ENCODE data around the gene MRPS10. TPM values are rescaled to one million over a fixed set of nuclear protein-coding genes. Genes with fewer than 3 reads are reported as not detected.

MRPS10 gene
- polyA plus RNA-seq, 1 of the 3 experiments (the other 2 are of a cell fraction), result 29.8 TPM

DNA sequence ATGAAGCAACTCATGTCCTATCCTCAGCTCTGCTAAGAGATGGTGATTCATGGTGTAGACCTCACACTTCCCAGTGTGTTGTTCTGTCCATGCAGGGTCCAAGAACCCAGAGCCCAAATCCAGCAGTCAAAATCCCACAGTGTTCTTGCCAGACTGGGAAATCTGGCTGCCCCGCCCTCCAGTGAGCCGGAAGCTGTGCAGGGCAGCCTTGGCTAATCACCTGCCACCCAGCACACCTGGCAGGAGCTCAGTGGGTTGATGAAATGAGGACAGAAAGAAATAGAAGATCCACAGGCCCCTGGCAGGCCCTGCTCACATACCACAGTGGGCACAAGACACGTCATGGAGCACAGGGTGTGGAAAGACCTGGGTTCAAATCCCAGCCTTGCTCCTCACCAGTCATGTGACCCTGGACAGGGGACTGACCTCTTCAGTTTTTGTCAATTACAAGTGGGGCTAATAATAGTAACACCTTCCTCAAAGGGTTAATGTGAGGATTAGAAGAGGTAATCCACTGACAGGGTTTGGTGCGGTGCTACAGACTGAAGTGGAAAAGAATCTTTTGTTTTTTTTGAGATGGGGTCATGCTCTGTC is 58.1 kb downstream of the MRPS10 start:
- WGBS (ENCODE audit: low lambda C conversion rate), result 60% methylated on average over 3 of the region's 4 CpGs

DNA sequence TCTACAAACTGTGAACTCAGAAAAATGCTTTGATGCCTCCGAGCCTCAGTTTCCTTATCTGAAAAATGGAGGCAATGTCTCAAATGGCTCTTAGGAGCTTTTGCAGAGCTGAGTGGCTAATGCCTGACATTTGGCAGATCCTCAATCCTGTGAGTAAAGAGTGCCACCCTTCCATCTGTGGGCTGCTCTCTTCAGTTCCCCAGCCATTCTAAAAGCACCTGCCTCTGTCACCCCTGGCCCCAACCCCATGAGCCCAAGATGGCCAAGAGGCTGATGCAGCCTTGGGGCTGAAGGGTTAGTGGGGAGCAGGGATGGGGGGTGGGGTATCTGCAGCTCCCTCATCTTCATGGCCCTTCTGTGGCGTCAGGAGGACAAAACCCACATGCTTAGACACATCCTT is 59.0 kb downstream of the MRPS10 start:
- Histone ChIP-seq H3K4me2 (no peak overlapping the region), H3K36me3 (replicated peaks in 1 of 2; ENCODE audit: control insufficient read depth in 1 of 2, insufficient read depth in 2 of 2, low read length in 1 of 2) (no peaks in the 10 kb centered on the region), H3K79me2 (ENCODE audit: insufficient read depth) (no peaks in the 10 kb centered on the region), H4K20me1 (ENCODE audit: insufficient read depth) (no peaks in the 10 kb centered on the region), H3K27me3 (ENCODE audit: insufficient read depth) (no peaks in the 10 kb centered on the region), H3K9me3 (no peaks in the 10 kb centered on the region), H3F3A (replicated peaks; ENCODE audit: insufficient read depth) (no peaks in the 10 kb centered on the region), H3K9ac (no peak overlapping the region), H2AFZ (ENCODE audit: low read depth) (no peak overlapping the region), H3K4me1 (ENCODE audit: control insufficient read depth in 1 of 2, insufficient read depth in 2 of 2, low read depth in 1 of 2, low read length in 1 of 2) (peaks cover 0 to 11% of the 10 kb centered on the region in 2 experiments; a peak in 2 of 4 replicates), H3K9me2 (no peaks in the 10 kb centered on the region), H3K27ac (ENCODE audit: low read depth in 2 of 2, low read length in 1 of 2) (no peak overlapping the region), H3K4me3 (ENCODE audit: low read depth in 2 of 2, low read length in 1 of 2) (no peak overlapping the region)
- TF ChIP-seq, protein P1, sequence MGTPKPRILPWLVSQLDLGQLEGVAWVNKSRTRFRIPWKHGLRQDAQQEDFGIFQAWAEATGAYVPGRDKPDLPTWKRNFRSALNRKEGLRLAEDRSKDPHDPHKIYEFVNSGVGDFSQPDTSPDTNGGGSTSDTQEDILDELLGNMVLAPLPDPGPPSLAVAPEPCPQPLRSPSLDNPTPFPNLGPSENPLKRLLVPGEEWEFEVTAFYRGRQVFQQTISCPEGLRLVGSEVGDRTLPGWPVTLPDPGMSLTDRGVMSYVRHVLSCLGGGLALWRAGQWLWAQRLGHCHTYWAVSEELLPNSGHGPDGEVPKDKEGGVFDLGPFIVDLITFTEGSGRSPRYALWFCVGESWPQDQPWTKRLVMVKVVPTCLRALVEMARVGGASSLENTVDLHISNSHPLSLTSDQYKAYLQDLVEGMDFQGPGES (IDR thresholded peaks at IDR 0.05; ENCODE audit: low read depth, low read length), result no peak
- TF ChIP-seq NRF1 (IDR thresholded peaks at IDR 0.05; ENCODE audit: low read depth, low read length), result no peak
- TF ChIP-seq RXRA (IDR thresholded peaks at IDR 0.05; ENCODE audit: borderline replicate concordance, low read depth), result no peak
- TF ChIP-seq EP300 (IDR thresholded peaks at IDR 0.05; ENCODE audit: borderline replicate concordance in 1 of 2, low read depth in 1 of 2, low read length in 1 of 2), result no peak
- TF ChIP-seq, protein P2, sequence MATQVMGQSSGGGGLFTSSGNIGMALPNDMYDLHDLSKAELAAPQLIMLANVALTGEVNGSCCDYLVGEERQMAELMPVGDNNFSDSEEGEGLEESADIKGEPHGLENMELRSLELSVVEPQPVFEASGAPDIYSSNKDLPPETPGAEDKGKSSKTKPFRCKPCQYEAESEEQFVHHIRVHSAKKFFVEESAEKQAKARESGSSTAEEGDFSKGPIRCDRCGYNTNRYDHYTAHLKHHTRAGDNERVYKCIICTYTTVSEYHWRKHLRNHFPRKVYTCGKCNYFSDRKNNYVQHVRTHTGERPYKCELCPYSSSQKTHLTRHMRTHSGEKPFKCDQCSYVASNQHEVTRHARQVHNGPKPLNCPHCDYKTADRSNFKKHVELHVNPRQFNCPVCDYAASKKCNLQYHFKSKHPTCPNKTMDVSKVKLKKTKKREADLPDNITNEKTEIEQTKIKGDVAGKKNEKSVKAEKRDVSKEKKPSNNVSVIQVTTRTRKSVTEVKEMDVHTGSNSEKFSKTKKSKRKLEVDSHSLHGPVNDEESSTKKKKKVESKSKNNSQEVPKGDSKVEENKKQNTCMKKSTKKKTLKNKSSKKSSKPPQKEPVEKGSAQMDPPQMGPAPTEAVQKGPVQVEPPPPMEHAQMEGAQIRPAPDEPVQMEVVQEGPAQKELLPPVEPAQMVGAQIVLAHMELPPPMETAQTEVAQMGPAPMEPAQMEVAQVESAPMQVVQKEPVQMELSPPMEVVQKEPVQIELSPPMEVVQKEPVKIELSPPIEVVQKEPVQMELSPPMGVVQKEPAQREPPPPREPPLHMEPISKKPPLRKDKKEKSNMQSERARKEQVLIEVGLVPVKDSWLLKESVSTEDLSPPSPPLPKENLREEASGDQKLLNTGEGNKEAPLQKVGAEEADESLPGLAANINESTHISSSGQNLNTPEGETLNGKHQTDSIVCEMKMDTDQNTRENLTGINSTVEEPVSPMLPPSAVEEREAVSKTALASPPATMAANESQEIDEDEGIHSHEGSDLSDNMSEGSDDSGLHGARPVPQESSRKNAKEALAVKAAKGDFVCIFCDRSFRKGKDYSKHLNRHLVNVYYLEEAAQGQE (IDR thresholded peaks at IDR 0.05; ENCODE audit: low read depth, low read length), result no peak
- TF ChIP-seq RCOR1 (IDR thresholded peaks at IDR 0.05; ENCODE audit: low read length), result no peak
- no peak for TF ChIP-seq NFIC (IDR thresholded peaks at IDR 0.05; ENCODE audit: borderline replicate concordance)
- no peak for TF ChIP-seq GABPA (IDR thresholded peaks at IDR 0.05; ENCODE audit: low read depth)
- no peak for TF ChIP-seq TAF1 (IDR thresholded peaks at IDR 0.05; ENCODE audit: borderline replicate concordance, low read depth, low read length)
- no peak for TF ChIP-seq YY1 (IDR thresholded peaks at IDR 0.05; ENCODE audit: low read depth)
- TF ChIP-seq FOXM1 (IDR thresholded peaks at IDR 0.05; ENCODE audit: low read depth), result no peak
- TF ChIP-seq ELF1 (IDR thresholded peaks at IDR 0.05), result no peak
- no peak for TF ChIP-seq TEAD4 (IDR thresholded peaks at IDR 0.05; ENCODE audit: borderline replicate concordance, insufficient read depth)
- TF ChIP-seq RAD21 (IDR thresholded peaks at IDR 0.05; ENCODE audit: low read length), result no peak
- 79% methylated on average over 2 of the region's 2 CpGs for WGBS (ENCODE audit: low lambda C conversion rate)
- DNase-seq, result no peak
- CTCF ChIA-PET, result interaction anchor here (1.1 to 1.2 kb wide), 2 partner anchors 84 to 238 kb away, joined by 3 to 4 read pairs; partner anchors contain the start of genes BYSL and MED20
- POLR2A ChIA-PET, result no interaction called here

More for the DNA sequence above, 58.1 kb downstream of the MRPS10 start:
- Histone ChIP-seq H3K27ac (ENCODE audit: low read depth in 2 of 2, low read length in 1 of 2) (no peak overlapping the region), H3K4me1 (ENCODE audit: control insufficient read depth in 1 of 2, insufficient read depth in 2 of 2, low read depth in 1 of 2, low read length in 1 of 2) (peaks cover 0 to 11% of the 10 kb centered on the region in 2 experiments; a peak in 2 of 4 replicates), H3K79me2 (ENCODE audit: insufficient read depth) (no peaks in the 10 kb centered on the region), H3K4me3 (ENCODE audit: low read depth in 2 of 2, low read length in 1 of 2) (no peak overlapping the region), H3K4me2 (no peak overlapping the region), H3K9me2 (no peaks in the 10 kb centered on the region), H4K20me1 (ENCODE audit: insufficient read depth) (no peaks in the 10 kb centered on the region), H3K27me3 (ENCODE audit: insufficient read depth) (no peaks in the 10 kb centered on the region), H2AFZ (ENCODE audit: low read depth) (no peak overlapping the region), H3K9ac (no peak overlapping the region), H3K36me3 (replicated peaks in 1 of 2; ENCODE audit: control insufficient read depth in 1 of 2, insufficient read depth in 2 of 2, low read length in 1 of 2) (no peaks in the 10 kb centered on the region), H3F3A (replicated peaks; ENCODE audit: insufficient read depth) (no peaks in the 10 kb centered on the region), H3K9me3 (no peaks in the 10 kb centered on the region)
- TF ChIP-seq EZH2phosphoT487 (IDR thresholded peaks at IDR 0.05; ENCODE audit: borderline replicate concordance, low read depth), result no peak
- no peak for TF ChIP-seq FOXM1 (IDR thresholded peaks at IDR 0.05; ENCODE audit: low read depth)
- TF ChIP-seq ELF1 (IDR thresholded peaks at IDR 0.05), result no peak
- TF ChIP-seq, protein P3, sequence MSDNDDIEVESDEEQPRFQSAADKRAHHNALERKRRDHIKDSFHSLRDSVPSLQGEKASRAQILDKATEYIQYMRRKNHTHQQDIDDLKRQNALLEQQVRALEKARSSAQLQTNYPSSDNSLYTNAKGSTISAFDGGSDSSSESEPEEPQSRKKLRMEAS (IDR thresholded peaks at IDR 0.05; ENCODE audit: low read depth), result no peak
- TF ChIP-seq, protein P4, sequence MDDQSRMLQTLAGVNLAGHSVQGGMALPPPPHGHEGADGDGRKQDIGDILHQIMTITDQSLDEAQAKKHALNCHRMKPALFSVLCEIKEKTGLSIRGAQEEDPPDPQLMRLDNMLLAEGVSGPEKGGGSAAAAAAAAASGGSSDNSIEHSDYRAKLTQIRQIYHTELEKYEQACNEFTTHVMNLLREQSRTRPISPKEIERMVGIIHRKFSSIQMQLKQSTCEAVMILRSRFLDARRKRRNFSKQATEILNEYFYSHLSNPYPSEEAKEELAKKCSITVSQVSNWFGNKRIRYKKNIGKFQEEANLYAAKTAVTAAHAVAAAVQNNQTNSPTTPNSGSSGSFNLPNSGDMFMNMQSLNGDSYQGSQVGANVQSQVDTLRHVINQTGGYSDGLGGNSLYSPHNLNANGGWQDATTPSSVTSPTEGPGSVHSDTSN (IDR thresholded peaks at IDR 0.05), result no peak
- TF ChIP-seq NFIC (IDR thresholded peaks at IDR 0.05; ENCODE audit: borderline replicate concordance), result no peak
- TF ChIP-seq JUND (IDR thresholded peaks at IDR 0.05), result no peak
- TF ChIP-seq, protein P5, sequence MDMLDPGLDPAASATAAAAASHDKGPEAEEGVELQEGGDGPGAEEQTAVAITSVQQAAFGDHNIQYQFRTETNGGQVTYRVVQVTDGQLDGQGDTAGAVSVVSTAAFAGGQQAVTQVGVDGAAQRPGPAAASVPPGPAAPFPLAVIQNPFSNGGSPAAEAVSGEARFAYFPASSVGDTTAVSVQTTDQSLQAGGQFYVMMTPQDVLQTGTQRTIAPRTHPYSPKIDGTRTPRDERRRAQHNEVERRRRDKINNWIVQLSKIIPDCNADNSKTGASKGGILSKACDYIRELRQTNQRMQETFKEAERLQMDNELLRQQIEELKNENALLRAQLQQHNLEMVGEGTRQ (IDR thresholded peaks at IDR 0.05; ENCODE audit: borderline replicate concordance, low read depth, low read length), result no peak
- ChIA-PET CTCF (interaction anchor here (0.7 to 1.1 kb wide), 3 partner anchors 9 to 239 kb away, joined by 3 to 4 read pairs (median 3); partner anchors contain the start of genes BYSL and MED20), POLR2A (interaction anchor here (0.6 kb wide), 1 partner anchor 36 kb away, joined by 3 read pairs; no protein-coding TSS in a partner anchor)
- no peak for DNase-seq

Measured in SK-N-SH (cell line).